Measurements from ENCODE around the gene CLK1.
"Not testable (repeated sequence)": the region's sequence is repeated elsewhere in the genome, so short reads cannot be mapped to it uniquely, and the experiment has no call there.

CLK1 gene

DNA sequence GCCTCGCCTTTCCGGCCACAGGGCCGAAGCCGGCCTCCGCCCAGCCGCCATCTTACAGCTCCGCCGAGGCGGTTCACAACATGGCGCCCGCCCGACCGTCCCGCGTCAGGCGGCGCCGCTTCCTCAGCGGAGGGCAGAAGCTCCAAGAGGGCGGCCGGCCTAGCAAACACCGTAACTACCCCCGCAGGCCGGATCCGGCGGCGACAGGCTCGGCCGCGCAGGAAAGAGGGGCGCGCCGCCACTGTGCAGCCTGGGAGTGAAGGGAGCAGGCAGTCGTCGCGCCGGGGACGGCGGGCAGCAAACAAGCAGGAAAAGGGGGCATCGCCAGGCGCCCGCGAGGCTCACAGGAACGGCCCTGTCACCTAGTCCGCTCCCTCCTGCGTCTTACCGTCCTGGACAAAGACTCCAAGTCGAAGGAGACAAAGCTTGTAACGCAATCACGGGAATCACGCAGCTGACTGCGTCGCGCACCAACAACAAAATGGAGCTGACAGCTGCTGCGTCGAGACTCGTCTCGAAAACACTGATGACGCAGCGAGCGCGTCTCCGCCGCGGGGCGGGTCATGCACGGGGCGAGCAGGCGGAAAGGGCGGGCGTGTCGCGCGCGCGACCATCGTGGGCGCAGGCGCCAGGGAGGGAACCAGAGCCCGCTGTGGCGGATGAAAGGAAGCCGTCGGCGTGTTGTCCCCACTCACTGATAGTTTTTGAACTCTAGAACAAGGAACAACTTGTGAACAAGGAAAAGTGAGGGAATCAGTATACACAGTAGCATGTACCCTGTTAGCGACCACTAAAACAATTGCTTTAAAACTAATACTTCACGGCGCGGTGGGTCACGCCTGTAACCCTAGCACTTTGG lies at the start of gene CLK1:
Gene CLK1 (minus strand): TSS at position 483 of the 859 bp plus-strand sequence. CDS start 2,796 bp downstream, outside the sequence.
- peak; percentile 93 for DNase-seq

DNA sequence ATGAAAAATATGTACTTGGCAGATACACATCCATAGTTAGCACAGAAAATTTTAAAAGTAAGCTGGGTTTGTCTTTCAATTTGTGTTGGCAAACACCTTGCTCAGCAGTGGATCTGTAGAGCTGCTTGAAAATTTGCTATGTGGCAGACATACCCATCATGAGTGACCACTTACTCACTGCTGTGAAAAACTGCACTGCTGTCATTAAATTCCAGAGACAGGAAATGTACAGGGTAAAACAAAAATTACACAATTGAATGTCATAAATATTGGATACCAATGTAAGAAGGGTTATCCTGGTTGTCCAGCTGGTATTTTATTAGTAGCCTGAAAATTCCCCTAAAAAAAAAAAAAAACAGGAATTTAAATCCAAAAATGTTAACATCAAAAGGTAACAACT lies 49.2 kb upstream of the CLK1 start:
- DNase-seq, result no peak

DNA sequence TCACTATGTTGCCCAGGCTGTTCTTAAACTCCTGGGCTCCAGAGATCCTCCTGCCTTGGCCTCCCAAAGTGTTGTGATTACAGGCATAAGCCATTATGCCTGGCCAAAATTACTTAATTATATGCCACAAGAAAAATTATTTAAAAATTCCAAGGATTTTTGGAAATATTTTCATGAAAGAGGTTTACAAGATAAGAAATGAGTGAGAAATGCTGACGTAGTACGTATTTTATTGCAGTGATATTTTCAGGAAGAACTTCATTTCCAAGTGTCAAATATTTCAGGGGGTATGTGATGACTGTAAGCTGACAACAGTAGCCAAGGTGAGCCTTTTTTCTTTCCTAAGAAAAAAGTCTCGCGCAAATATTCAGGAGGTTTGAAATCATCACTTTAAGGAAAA lies 45.5 kb upstream of the CLK1 start:
- no peak for DNase-seq

DNA sequence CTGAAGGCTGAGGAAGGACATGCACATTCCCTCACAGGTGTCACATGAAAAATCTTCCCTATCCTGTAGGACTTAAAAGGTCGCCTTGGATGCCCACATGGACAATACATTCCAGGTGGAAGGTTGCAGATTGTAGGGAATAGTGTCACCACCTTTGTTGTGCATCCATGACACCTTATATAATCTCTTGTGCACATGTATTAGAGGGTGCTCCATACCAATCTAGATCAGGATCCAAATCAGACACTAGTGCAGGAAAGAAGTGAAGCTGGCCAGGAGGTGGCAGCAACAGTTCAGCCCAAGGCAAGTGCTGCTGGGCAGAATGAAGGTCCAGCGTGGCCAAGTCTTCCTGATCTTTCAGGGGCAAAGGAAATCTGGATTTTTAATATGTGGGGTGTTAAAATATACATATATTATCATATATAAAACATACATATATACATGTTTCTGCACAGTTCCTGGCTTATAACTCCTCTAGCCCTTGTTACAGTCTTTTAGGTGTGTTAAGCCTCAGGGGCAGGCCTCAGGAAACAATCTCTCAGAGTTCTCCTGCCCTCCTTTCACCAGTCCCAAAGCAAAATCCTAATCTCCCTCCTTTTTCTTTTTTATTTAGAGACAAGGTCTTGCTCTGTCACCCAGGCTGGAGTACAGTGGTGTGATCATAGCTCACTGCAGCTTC lies 41.3 kb upstream of the CLK1 start:
- DNase-seq, result peak; percentile 82

DNA sequence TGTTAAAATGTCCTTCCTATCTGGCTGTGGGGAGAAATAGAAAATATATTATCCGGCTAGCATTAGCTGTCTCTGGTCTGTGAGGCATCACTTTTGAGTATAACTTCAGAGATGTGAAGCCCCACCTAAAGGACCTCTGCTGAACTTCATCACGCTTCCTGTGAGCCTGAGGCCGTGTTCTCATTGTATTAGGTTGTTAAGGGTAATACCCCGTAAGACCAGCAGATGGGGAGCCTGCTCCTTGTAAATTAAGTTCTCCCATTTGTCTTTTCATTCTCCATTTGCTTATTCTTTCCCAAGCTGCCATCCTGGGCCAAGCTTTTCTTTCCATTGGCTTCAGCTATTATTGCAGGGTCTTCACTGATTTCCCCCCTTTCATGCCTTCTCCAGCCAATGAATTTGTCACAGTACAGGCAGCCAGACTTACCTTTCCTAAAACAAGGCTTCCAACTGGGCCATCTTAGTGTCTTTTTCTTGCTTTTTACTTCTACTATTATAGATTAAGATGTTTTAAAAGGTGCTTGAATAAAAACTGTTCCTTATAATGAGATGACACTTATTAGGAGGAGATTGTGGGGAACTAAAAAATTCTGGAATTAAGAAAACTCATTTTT lies 37.1 kb upstream of the CLK1 start:
- DNase-seq, result peak; percentile 94

DNA sequence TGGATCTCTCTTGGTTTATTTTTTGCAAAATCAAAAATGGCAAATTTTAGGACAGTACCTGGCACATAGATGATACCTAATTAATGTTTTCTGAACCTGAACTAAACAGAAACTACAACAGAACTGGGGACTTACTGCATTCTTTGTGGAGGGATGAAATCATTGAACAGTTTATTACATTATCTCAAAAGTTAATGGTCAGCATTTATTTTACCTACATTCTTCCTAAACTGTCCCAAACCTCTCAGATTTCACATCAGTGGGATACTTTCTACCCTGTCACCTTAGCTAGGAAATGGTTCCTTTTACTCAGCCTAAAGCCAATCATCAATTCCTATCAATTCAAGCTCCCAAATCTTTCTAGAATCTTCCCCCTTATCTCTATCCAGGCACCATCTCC lies 35.0 kb upstream of the CLK1 start:
- no peak for DNase-seq

DNA sequence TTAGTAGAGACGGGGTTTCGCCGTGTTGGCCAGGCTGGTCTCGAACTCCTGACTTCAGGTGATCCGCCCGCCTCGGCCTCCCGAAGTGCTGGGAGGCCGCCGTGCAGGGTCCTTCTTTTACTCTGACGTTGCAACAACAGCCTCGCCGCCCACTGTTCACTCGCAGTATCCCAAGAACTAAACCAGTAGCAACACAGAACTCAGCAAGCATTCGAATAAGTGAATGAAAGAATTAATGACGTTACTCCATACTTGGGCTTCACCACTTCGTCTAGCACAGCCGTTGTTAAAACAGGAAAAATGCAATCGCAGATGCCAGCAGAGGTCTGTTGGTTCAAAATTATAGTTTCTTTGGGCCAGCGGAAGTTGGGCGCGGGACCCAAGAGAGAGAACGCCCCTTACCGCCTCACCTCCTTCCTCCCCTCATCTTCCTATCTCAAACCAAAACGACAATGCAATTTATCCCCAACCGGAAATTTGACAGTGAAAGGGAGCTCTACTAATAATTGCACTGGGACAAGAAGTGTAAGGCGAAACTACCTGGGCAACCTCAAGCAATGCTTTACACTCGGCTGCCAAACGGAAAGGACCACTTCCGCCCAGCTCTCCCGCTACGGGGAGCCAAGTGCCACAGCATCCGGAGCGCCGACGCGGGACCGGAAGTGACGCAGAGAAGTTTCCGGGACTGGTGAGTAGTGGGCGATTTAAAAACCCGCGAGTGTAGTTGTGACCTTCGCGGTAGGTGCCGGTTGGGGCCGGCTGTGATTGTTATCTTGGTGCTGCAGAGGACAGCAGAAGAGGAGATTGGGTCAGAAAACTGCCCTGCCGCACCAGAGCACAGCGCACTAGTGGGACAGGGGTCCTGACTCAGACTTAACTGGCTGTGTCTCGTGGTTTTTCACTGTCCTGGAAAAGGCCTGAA lies 24.5 kb upstream of the CLK1 start, which contains the start of the genes NIF3L1 and PPIL3:
Gene NIF3L1 (plus strand): TSS at position 668 of the 922 bp plus-strand sequence. CDS start 2,573 bp downstream, outside the sequence.
Gene PPIL3 (minus strand): TSS at position 374 of the 922 bp plus-strand sequence. CDS start 1,462 bp downstream, outside the sequence.
- DNase-seq, result peak; percentile 99

DNA sequence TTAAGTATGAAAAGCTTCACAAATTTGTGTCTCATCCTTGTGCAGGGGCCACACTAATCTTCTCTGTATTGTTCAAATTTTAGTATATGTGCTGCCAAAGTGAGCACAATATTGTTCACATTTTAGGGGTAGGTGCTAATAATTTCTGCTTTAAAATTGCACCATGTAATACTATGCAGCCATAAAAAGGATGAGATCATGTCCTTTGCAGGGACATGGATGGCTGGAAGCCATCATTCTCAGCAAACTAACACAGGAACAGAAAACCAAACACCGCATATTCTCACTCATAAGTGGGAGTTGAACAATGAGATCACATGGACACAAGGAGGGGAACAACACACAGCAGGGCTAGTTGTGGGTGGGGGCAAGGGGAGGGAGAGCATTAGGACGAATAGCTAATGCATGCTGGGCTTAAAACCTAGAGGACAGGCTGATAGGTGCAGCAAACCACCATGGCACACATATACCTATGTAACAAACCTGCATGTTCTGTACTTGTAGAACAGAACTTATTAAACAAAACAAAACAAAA lies 17.3 kb upstream of the CLK1 start:
- DNase-seq, result not testable (repeated sequence)

DNA sequence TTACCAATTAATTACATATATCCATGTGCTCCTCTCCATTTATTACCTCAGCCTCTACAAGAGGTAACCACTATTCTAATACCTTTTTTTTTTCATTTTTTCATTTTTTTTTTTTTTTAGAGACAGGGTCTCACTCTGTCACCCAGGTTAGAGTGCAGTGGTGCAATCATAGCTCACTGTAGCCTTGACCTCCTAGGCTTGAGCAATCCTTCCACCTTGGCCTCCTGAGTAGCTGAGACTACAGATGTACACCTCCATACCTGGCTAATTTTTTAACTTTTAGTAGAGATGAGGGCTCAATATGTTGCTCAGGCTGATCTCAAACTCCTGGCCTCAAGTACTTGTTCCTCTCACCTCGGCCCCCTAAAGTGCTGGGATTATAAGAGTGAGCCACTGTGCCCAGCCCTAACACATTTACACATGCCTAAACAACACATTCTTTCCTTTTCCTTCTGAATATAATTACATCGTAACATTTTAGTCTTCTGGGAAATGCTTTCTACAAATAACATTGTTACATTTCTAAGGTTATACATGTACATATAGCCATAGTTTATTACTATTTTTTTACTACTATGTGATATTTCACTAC lies 13.9 kb upstream of the CLK1 start:
- no peak for DNase-seq

DNA sequence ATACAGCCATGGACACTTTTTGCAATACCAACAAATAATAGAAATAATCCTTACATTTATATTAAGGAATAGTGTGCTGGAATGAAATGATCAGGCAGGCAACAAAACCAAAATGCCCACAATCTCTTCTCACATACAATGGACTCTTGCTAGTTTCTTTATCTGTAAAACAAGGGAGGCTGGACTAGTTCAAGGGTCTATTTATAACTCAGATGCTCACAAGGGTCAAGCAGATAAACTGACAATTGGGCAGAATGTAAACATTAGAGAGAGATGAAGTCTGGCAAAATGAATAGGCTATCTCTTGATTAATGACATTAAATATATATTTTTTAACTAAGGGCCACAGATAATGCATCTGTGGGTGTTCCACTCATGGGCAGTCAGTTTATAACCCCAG lies 13.0 kb upstream of the CLK1 start:
- DNase-seq, result peak; percentile 60

DNA sequence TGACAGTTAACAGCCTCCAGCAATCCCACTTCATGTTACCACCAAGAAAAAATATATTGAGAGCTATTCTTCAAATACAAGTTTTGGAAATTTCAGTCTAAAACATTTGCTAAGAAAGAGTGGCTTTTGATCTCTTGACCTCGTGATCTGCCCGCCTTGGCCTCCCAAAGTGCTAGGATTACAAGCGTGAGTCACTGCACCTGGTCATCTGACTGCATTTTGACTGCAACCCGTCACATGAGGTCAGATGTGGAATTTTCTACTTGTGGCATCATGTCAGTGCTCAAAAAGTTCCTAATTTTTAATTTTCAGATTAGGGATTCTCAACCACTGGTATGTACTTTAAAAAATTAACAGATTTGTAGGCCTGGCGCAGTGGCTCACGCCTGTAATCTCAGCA lies 9.1 kb upstream of the CLK1 start:
- DNase-seq, result no peak

DNA sequence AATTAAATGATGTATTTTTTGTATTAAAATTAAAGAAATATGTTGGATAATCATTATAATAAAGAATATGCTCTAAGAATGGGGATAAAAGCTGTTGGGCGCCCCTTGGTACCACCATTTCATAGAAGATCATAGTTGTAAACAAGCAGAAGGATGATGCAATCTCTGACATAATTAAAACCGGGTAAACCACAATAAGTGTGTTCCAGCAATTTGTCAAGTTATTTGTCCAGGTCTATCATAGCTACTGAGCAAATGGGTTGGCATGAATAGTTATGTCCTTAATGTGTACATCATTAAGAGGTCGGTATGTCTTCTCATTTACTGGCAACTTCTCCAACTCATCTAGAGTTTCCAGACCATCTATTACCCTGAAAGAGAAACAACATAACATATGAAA lies 6.7 kb upstream of the CLK1 start:
- no peak for DNase-seq

DNA sequence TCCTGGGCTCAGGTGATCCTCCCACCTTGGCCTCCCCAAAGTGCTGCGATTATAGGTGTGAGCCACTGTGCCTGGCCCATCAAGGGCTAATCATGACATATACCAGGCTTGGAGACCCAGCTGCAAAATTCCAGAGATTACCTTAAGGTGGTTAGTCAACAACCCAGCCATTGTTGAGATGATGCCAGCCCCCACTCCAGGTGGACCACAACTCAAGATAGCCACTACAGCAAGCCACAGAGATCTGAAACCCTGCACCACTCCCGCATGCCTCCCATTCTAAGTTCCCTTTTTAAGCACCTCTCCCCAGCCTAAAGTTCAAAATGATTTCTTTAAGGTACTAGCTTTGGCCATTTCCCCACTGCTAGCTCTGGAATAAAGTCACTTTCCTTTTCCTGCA lies 4.6 kb upstream of the CLK1 start:
- DNase-seq, result no peak

DNA sequence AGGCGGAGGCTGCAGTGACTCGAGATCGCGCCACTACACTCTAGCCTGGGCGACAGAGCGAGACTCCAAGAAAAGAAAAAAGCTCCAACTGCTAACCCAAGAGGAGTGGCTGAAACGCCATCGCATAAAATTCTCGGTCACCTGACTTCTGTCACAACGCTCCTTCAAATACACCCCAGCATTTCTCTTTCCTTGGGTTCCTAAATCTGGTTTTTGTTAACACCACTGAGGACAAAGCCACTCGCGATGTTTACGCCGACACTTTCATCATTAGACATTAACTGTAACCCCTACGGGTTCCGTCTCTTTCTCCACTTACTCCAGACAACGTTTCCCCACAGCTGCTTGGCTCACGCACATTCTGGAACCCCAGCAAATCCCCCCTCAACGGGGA lies 679 bp downstream of the CLK1 start:
- no peak for DNase-seq

DNA sequence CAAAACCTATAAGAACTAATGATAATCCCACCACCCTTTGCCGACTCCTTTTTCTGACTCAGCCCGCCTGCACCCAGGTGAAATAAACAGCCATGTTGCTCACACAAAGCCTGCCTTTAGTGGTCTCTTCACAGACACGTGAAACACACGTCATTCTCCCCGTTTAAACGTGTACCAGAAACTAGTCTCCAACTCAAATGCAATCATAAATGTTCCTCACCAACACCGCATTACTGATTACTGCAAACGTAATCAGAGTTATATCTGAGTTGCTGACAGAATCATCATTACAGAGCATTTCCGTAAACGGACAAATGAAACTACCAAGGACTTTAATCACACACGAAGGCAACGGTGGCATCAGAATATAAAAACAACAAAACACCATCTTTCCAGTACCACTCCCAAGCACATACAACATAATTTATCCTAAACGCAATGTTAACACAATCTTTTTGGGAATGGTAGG lies 1.9 kb downstream of the CLK1 start:
- DNase-seq, result peak; percentile 55

DNA sequence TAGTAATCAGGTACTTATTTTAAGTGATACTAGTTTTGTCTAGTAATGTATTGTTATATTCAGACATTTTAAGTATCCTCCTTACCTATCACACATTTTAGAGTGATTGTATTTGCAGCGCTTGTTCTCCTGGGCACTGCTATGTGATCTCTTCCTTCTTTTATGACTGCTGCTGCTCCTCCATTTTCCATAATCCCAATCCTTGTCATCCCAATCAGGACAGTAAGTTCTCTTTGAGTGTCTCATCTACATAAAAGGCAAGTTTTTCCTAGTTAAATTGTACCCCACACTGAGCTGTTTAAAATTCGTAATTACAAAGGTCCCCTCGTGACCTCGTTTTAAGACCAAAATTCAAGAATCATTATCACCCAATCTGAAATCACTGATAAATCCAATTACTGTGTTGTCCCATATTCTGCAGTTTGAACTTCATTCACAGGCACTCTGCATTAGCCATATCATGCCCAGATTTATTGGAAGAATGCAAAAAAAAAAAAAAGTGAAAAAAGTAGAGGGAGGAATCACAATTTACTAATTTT lies 2.8 kb downstream of the CLK1 start:
- DNase-seq, result no peak

DNA sequence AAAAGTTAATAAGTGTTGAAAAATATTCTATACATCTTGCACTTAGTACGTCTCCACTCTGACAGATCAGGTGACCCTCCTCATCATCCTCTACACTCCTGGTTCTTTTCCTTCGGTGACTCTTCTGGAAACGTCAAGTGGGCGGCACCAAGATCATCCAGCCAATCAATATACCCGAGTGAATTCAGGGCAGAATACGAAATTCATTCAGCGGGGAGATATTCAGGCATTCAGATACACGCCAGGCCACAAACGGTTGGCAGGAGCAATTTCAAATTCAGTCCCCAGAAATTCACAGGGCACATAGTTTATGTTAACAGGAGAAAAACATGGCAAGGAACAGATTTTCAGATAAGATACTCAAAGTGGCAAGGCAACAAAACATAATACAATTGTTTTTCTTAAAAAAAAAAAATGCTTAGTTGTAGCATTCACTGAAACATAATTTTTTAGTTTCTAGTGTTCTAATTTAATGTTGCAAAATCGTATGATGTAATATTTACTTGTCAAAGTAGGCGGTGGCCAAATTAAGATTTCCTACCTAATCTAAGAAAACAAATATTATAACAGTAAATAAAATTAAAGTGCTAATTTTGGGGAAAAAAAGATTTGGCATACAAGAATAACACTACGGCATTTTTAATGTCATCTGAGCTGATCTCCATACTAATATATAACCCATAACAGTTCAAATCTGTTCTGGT lies 4.2 kb downstream of the CLK1 start:
- no peak for DNase-seq

DNA sequence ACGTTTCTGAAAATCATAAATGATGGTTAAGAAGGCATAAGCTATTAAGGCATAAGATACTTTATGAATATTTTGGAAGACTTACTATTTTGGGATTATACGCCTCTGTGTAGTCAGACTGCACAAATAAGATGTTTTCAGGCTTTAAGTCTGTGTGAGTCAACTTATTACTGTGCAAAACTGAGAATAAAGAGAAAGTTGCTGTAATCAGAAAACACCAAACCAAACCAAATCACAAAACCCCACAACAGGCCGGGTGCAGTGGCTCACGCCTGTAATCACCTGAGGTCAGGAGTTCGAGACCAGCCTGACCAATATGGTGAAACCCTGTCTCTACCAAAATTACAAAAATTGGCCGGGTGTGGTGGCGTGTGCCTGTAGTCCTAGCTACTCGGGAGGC lies 7.7 kb downstream of the CLK1 start:
- DNase-seq, result no peak

DNA sequence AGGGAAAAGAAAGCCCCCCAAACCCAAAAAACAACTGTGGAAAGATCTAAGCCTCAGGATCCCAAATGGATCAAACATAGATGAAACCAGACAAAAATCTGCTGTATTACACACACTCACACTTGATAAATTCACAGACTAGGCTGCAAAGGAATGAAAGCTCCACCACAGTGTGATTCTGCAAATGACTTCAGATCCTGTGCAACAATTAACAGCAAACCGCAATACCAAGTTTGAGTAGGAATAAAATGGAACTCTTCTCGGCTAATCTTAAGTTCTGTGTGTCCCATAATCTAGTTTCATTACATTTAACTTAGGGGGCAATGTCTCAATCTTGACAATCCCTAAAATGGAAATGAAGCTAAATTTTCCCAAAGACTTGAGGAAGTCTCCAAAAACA lies 11.9 kb downstream of the CLK1 start:
- no peak for DNase-seq

DNA sequence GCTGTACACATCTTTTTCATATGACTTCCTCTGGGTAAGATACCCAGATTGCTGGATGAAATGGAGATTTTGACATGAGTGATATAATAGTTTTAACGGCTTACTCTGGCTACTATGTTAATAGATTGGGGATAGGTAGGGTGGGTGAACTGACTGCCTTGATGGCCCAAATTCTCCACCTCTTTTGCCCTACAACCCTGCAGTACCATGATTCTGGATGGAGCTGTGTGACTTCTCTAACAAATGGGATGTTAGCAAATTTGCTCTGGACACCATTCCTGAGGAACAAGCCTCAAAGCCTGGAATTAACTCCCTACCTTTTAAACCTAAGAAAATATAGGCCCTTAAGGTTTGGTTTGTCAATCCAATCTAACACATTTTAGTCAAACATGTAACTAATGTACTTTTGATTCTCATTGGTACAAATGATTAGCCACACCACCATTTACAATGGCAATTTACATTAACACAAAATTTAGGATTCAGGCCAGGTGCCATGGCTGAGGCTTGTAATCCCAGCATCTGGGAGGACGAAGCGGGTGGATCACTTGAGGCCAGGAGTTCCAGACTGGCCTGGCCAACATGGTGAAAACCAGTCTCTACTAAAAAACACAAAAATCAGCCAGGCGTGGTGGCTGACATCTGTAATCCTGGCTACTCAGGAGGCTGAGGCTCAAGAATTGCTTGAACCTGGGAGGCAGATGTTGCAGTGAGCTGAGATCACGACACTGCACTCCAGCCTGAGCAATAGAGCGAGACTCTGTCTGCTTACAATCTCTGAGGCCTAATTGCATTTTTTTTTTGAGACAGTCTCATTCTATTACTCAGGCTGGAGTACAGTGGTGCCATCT lies 12.8 kb downstream of the CLK1 start:
- no peak for DNase-seq

All from hematopoietic multipotent progenitor cell treated with erythropoietin and hydrocortisone succinate and interleukin-3 and kit ligand, for 8 days (in vitro differentiated cells).